Epithelial cell of proximal tubule (primary cell): Measurements from ENCODE around the gene SLC35F2. TPM values are rescaled to one million over a fixed set of nuclear protein-coding genes. Genes with fewer than 3 reads are reported as not detected.

Source experiments
- DNase-seq: peaks from one replicate; pipeline ENCODE4 v3.0.0-alpha.2; 2011; ENCODE audit warnings: low read depth
- H3K4me3 ChIP-seq: 2 replicates; pipeline ENCODE4 v1.5.1; 2011; ENCODE audit warnings: low read depth, mild to moderate bottlenecking, low read length
- total RNA-seq: library from RNA; depleted of rRNA; stranded (reverse); fragments of >200 nt; gene quantifications from 2 replicates; pipeline ENCODE4 v1.2.3, GENCODE V29; 2015
- TF ChIP-seq, protein P1 (sequence below): conservative IDR thresholded peaks from 2 replicates; pipeline ENCODE4 v1.5.1; 2012; ENCODE audit warnings: low read depth, mild to moderate bottlenecking, low read length

Gene SLC35F2
- total RNA-seq, 1 donor from 2014 or later: 41.2 TPM

DNA sequence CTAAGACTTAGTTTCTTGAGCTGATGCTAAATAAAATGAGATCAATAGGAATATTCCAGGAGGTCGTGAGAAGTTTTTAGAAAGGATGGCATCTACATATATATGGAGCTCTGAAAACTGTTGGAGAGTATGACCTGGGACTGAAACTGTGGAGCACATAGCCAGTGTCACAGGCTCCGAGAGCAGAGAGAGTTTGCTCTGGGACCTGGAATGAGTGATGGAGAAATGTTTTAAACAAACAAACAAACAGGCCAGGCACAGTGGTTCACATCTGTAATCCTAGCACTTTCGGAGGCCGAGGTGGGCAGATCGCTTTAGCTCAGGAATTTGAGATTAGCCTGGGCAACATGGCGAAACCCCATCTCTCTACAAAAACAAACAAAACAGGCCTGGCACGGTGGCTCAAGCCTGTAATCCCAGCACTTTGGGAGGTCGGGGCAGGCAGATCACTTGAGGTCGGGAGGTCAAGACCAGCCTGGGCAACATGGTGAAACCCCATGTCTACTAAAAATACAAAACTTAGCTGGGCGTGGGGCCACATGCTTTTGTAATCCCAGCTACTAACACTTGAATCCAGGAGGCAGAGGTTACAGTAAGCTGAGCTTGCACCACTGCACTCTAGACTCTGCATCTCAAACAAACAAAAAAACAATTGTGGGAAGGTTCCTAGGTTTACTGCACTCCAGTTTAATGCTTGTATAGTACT, 67.1 kb downstream of the SLC35F2 start:
- DNase-seq: no peak
- TF ChIP-seq, protein P1, sequence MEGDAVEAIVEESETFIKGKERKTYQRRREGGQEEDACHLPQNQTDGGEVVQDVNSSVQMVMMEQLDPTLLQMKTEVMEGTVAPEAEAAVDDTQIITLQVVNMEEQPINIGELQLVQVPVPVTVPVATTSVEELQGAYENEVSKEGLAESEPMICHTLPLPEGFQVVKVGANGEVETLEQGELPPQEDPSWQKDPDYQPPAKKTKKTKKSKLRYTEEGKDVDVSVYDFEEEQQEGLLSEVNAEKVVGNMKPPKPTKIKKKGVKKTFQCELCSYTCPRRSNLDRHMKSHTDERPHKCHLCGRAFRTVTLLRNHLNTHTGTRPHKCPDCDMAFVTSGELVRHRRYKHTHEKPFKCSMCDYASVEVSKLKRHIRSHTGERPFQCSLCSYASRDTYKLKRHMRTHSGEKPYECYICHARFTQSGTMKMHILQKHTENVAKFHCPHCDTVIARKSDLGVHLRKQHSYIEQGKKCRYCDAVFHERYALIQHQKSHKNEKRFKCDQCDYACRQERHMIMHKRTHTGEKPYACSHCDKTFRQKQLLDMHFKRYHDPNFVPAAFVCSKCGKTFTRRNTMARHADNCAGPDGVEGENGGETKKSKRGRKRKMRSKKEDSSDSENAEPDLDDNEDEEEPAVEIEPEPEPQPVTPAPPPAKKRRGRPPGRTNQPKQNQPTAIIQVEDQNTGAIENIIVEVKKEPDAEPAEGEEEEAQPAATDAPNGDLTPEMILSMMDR: no peak
- no peak overlapping the region for H3K4me3 ChIP-seq

DNA sequence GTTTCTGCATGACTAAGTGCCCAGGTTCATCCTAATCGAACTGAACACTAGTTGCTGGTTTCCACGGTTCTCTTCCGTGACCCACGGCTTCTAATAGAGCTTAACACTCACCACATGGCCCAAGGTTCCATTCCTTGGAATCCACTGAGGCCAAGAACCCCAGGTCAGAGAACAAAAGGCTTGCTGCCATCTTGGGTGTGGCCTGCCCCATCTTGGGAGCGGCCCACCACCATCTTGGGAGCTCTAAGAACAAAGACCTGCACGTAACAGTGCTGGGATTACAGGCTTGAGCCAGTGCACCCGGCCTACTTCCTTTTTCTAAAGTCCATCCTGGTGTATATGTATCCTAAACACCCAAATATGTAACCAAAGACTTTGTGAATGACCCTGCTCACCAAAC, 68.8 kb downstream of the SLC35F2 start:
- no peak for DNase-seq
- TF ChIP-seq, protein P1: no peak
- H3K4me3 ChIP-seq: no peak overlapping the region

GRCh38 chr11:107787733-107788132, 70.9 kb downstream of the SLC35F2 start:
- TF ChIP-seq, protein P1: no peak
- no peak overlapping the region for H3K4me3 ChIP-seq
- no peak for DNase-seq

GRCh38 chr11:107785401-107785800, 73.2 kb downstream of the SLC35F2 start:
- TF ChIP-seq, protein P1: no peak
- peak; percentile 86 for DNase-seq
- H3K4me3 ChIP-seq: no peak overlapping the region

- no peak overlapping the region for H3K4me3 ChIP-seq
- DNase-seq: no peak
- TF ChIP-seq, protein P1: no peak
These were observed 75.5 kb downstream of the SLC35F2 start for GRCh38 chr11:107783121-107783520.

GRCh38 chr11:107780775-107781174, 77.8 kb downstream of the SLC35F2 start:
- no peak overlapping the region for H3K4me3 ChIP-seq
- TF ChIP-seq, protein P1: no peak
- DNase-seq: no peak

DNA sequence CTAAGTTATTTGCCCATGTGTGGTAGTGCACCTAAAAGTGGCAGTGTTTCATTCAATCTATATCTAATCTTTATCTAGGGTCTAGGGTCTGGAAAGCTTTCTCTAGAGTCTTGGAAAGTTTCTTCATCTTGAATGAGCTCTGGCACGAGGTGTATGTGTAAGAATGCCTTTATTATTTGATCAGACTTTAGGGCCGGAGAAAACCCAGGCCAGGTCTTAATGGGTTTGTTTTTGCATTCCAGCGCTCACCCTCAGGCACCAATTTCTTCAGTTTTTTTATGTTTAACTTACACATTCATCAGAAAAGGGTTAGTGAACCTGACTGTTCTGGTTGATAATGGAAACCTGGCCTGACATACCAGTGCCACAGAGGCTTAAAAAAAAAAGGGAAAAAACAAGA, 78.5 kb downstream of the SLC35F2 start:
- H3K4me3 ChIP-seq: no peak overlapping the region
- DNase-seq: no peak
- TF ChIP-seq, protein P1: no peak
